Body of pancreas (tissue), 4 donors: ENCODE results near the gene PINK1. TPM values are rescaled to one million over a fixed set of nuclear protein-coding genes. Genes with fewer than 3 reads are reported as not detected.

ENCODE experiments used
- ATAC-seq: fragments of 150-250 bp; one replicate; pipeline ENCODE4 v1.9.1; 2016
- DNase-seq, 4 donors: peaks; one replicate each; pipeline ENCODE4 v3.0.0-alpha.2; 2019
- H3K27ac ChIP-seq, 4 donors: fragments of 200-600 bp; sonication (generic); 1 replicate in 3 of 4; 2 replicates in 1 of 4; pipeline versions ENCODE4 v1.5.1 to v1.6.1; 2016 to 2019; ENCODE audit warnings: mild to moderate bottlenecking in 1 of 4, mixed read lengths in 1 of 4, moderate library complexity in 1 of 4
- H3K27me3 ChIP-seq, 2 donors: fragments of 200-600 bp; sonication (generic); one replicate each; pipeline ENCODE4 v1.6.0; 2016; ENCODE audit warnings: mild to moderate bottlenecking in 1 of 2
- H3K36me3 ChIP-seq, 2 donors: fragments of 200-600 bp; sonication (generic); replicated peaks in 1 of 2; 2 replicates each; pipeline ENCODE4 v1.5.1; 2016; ENCODE audit warnings: low read depth in 2 of 2; ENCODE audit not compliant: insufficient read depth in 1 of 2
- H3K4me1 ChIP-seq: fragments of 200-600 bp; sonication (generic); one replicate; pipeline ENCODE4 v1.6.0; 2016
- H3K4me3 ChIP-seq, 2 donors: fragments of 200-600 bp; sonication (generic); 1 replicate in 1 of 2; 2 replicates in 1 of 2; pipeline ENCODE4 v1.5.1; 2016 to 2019
- H3K9me3 ChIP-seq, 3 donors: fragments of 200-600 bp; sonication (generic); 1 replicate in 2 of 3; 2 replicates in 1 of 3; pipeline ENCODE4 v1.5.1; 2016
- CTCF ChIP-seq, 7 experiments: fragments of 450-650 bp in 4 of 7; fragments of 200-600 bp in 3 of 7; sonication (generic) in 3 of 7; IDR thresholded peaks; one replicate each; pipeline ENCODE4 v1.5.1; 2016 to 2019; ENCODE audit warnings: antibody characterized with exemption in 7 of 7
- POLR2A ChIP-seq, 3 donors: fragments of 450-650 bp; IDR thresholded peaks; one replicate each; pipeline ENCODE4 v1.6.1; 2016; ENCODE audit warnings: antibody characterized with exemption in 3 of 3, mild to moderate bottlenecking in 2 of 3
- WGBS, 2 donors: methylation state at CpG; one replicate each; pipeline ENCODE4 v1.1.5; 2017; 5-methylcytosine and 5-hydroxymethylcytosine counted together
- intact Hi-C: fragments of 100-400 bp; cut with DNase I; formaldehyde crosslinking; loops from one replicate; pipeline ENCODE4 v1.15.1; 2023
- total RNA-seq, 2 donors: library from RNA; depleted of rRNA; stranded (reverse); fragments of >200 nt; gene quantifications; one replicate each; pipeline ENCODE4 v1.1.0, GENCODE V29; 2016

The PINK1 gene
- total RNA-seq, 2 donors from 2014 or later, result 40.9 to 67.5 TPM

- H3K4me3 ChIP-seq, result no peak overlapping the region
- no peak for ATAC-seq
- TF ChIP-seq POLR2A (IDR thresholded peaks at IDR 0.05) (no peak), CTCF (IDR thresholded peaks at IDR 0.05) (no peak)
- no peak overlapping the region for H3K27ac ChIP-seq
- H3K36me3 ChIP-seq, result peaks cover 0 to 33% of the 10 kb centered on the region in 2 donors
- H3K4me1 ChIP-seq, result no peaks in the 10 kb centered on the region
- no peaks in the 10 kb centered on the region for H3K9me3 ChIP-seq
- H3K27me3 ChIP-seq, result no peaks in the 10 kb centered on the region
- WGBS, 2 donors, result 79 to 89% methylated on average over 9 to 10 of the region's 10 CpGs
- DNase-seq, result no peak
- intact Hi-C loops, result no loop called here
Observed at GRCh38 chr1:20641975-20642374, 8.7 kb downstream of the PINK1 start.

GRCh38 chr1:20643080-20643479 is 9.8 kb downstream of the PINK1 start:
- intact Hi-C loops, result no loop called here
- Histone ChIP-seq H3K27me3 (no peaks in the 10 kb centered on the region), H3K36me3 (peaks cover 0 to 27% of the 10 kb centered on the region in 2 donors)

GRCh38 chr1:20644416-20644815 is 11.2 kb downstream of the PINK1 start:
- WGBS, 2 donors, result 94 to 96% methylated on average over 11 to 13 of the region's 13 CpGs
- Histone ChIP-seq H3K4me3 (no peak overlapping the region), H3K9me3 (no peaks in the 10 kb centered on the region), H3K27ac (no peak overlapping the region), H3K36me3 (peaks cover 0 to 25% of the 10 kb centered on the region in 2 donors), H3K4me1 (no peaks in the 10 kb centered on the region), H3K27me3 (no peaks in the 10 kb centered on the region)
- TF ChIP-seq CTCF (IDR thresholded peaks at IDR 0.05), result no peak
- TF ChIP-seq POLR2A (IDR thresholded peaks at IDR 0.05), result no peak
- ATAC-seq (no peak), DNase-seq (no peak)
- intact Hi-C loops, result no loop called here

More at GRCh38 chr1:20643080-20643479, 9.8 kb downstream of the PINK1 start:
- Histone ChIP-seq H3K9me3 (no peaks in the 10 kb centered on the region), H3K4me1 (no peaks in the 10 kb centered on the region), H3K4me3 (no peak overlapping the region), H3K27ac (no peak overlapping the region)
- TF ChIP-seq POLR2A (IDR thresholded peaks at IDR 0.05) (no peak), CTCF (IDR thresholded peaks at IDR 0.05) (no peak)
- ATAC-seq (no peak), DNase-seq (no peak)
- WGBS, 2 donors, result 65 to 71% methylated on average over 6 of the region's 6 CpGs

GRCh38 chr1:20645414-20645813 is 12.2 kb downstream of the PINK1 start:
- intact Hi-C loops, result no loop called here
- Histone ChIP-seq H3K4me1 (no peaks in the 10 kb centered on the region), H3K27me3 (no peaks in the 10 kb centered on the region), H3K9me3 (no peaks in the 10 kb centered on the region), H3K4me3 (no peak overlapping the region), H3K36me3 (peaks cover 0 to 25% of the 10 kb centered on the region in 2 donors), H3K27ac (no peak overlapping the region)
- ATAC-seq (no peak), DNase-seq (no peak)
- WGBS, 2 donors, result 80 to 83% methylated on average over 11 to 14 of the region's 14 CpGs
- TF ChIP-seq CTCF (IDR thresholded peaks at IDR 0.05) (no peak), POLR2A (IDR thresholded peaks at IDR 0.05) (no peak)

GRCh38 chr1:20648438-20648837 is 15.2 kb downstream of the PINK1 start:
- Histone ChIP-seq H3K27me3 (no peaks in the 10 kb centered on the region), H3K36me3 (peaks cover 6 to 42% of the 10 kb centered on the region in 2 donors), H3K4me1 (no peaks in the 10 kb centered on the region), H3K4me3 (no peak overlapping the region), H3K9me3 (no peaks in the 10 kb centered on the region), H3K27ac (no peak overlapping the region)
- no peak for ATAC-seq
- intact Hi-C loops, result no loop called here
- no peak for DNase-seq
- TF ChIP-seq CTCF (IDR thresholded peaks at IDR 0.05) (no peak), POLR2A (IDR thresholded peaks at IDR 0.05) (no peak)
- WGBS, 2 donors, result 86 to 90% methylated on average over 13 of the region's 13 CpGs
